GM19467 (cell line): ENCODE data around the gene DISC1.
A peak's percentile ranks its signal among the peaks of the same experiment; 100 is the strongest.

Experiments
- ATAC-seq: cut with Tn5 transposase; IDR thresholded peaks from one replicate; pipeline ENCODE4 v1.9.1; 2021; ENCODE audit warnings: mild to moderate bottlenecking, moderate library complexity; ENCODE audit not compliant: unreplicated experiment

DISC1 gene

GRCh38 chr1:231803353-231803752 lies 176.8 kb downstream of the DISC1 start:
- no peak for ATAC-seq

- ATAC-seq, result peak; percentile 91
Observed at GRCh38 chr1:231806623-231807495, 180.3 kb downstream of the DISC1 start.

- ATAC-seq, result no peak
Observed at GRCh38 chr1:231807541-231807940, 181.0 kb downstream of the DISC1 start.

GRCh38 chr1:231808116-231808515 lies 181.5 kb downstream of the DISC1 start:
- ATAC-seq, result no peak

- ATAC-seq, result no peak
Observed at GRCh38 chr1:231808990-231809389, 182.4 kb downstream of the DISC1 start.

DNA sequence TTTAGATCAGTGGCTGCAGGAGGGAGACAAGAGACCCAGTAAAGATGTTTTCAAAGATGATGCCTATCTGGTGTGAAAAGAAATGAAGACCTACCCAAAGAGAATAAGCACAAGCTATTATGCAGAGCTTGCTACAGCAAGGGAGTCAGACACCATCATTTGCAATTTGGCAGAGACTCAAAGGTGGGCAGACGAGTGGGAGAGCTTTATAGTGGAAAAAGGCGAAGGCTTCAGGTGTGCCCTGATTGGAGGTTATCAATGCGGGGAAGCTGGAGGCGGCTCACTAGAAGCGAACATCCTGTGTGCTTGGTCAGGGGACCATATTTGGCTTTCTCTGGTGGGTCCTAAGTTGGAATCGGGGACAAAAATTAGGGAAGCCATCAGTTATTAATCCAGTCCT lies 183.8 kb downstream of the DISC1 start:
- ATAC-seq, result no peak

GRCh38 chr1:231814021-231814420 lies 187.4 kb downstream of the DISC1 start:
- no peak for ATAC-seq

DNA sequence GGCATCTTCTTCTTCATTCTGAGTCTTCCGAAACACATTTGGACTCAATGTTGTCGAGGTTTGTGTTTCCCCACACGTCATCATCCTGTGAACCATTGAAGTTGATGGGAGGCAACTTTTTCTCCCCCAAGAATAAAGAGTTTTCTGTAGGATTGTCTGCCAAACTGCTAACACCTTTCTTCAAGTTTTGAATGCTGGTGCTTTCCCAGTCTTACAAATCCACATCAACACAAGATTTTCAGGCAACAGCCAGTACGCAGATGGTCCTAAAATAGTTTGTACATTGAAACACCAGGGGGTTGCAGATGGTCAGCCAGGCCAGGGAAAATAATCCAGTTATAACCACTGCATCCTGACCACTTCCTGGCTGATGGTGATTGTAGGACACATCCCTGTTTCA lies 187.9 kb downstream of the DISC1 start:
- ATAC-seq, result no peak

GRCh38 chr1:231817801-231818200 lies 191.2 kb downstream of the DISC1 start:
- no peak for ATAC-seq

DNA sequence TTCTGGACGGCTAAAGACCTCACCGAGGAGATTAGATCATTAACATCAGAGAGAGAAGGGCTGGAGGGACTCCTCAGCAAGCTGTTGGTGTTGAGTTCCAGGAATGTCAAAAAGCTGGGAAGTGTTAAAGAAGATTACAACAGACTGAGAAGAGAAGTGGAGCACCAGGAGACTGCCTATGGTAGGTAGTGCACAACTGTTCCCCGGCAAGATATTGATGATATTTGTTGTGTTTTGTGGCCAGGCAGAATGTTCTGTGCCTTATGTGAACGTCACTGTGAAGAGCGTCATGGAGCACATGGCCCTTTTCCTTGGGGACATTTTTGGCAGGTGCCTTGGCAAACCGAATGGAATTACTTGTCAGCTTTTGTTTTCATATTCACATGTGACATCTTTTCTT lies 191.7 kb downstream of the DISC1 start:
- ATAC-seq, result no peak

DNA sequence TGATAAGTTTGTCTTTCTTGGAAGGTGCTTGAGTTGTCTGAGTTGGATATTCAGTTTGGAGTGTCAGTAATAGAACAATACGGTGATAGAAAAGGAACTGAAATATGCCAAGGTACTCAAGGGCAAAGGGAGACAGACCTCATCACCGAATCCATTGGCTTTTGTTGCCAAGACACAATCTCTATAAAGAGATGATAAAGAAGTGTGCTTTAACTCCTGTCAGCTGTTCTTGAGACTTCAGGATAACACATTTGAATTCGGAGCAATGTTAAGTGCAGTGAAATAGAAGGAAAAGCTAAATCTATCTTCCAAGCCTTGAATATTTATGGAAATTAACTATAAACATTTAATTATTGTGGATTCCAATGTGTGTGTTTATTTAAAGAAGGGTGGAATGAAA lies 194.7 kb downstream of the DISC1 start:
- ATAC-seq, result no peak

DNA sequence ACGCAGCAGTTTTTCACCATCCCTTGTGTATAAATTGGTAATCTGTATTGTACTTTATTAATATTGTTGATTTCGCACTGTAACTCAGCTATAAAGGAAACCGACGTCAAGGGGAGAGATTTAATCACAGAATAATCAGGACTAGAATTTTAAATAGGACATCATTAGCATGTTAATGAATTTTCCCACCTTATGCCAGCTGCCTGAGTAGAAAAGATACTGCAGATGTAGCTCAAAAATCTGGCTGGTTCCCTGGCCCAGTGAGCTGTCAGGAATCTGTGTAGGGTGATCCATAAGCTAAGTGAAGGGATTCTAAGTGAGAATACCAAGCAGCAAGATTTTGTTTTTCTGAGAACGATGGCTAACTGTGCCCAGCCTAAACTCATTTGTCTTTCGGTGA lies 195.5 kb downstream of the DISC1 start:
- ATAC-seq, result no peak

DNA sequence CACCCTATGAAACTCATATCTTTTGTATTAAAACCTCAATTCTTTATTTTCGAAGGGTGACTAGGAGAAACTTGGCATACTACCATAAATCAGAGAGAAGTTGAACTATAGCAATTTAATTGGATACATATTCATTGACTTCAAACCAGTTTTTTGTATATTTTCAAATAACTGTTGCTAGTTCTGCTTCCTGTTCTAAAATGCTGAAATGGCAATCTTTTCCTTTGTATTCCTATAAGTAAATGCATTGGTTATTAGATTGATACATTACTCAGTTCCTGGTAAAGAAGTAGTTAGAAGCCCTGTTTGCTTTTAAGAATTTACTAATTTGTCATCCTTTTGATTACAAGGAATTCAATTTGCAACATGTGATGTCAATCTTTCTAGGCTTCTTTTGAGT lies 200.0 kb downstream of the DISC1 start:
- ATAC-seq, result no peak

DNA sequence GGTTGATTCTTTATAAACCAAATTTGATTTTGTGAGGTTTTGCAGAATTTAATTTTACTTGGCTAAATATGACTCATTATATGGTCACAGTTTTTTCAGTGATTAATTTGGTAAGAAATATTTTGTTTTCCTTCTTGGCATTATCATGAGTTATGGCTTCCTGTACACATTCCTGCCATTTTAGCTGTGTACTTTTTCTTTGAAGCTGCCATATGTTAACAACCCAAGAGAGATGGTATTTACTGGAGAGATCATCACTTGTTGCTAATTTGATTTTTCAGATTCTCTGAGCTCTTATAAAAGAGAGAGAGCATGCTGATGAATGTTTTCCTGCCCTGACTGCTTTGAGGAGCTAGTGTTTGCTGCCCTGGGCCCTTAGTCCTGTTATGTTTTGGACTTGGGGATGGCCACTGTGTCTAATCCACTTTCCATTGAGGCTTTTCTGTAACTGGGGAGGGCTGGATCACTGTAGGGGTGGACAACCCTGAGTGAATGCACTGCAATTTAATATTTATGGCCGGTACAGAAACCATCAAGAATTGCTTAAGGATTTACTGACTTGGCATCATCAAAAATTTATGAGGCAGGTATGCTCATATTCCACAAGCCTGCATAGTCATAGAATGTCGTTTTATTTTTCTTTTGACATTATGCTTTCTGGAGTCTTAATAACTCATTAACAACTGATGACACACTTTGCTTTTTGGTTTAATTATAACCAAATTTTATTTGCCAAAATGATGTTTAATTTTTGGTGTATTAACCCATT lies 200.9 kb downstream of the DISC1 start:
- no peak for ATAC-seq

DNA sequence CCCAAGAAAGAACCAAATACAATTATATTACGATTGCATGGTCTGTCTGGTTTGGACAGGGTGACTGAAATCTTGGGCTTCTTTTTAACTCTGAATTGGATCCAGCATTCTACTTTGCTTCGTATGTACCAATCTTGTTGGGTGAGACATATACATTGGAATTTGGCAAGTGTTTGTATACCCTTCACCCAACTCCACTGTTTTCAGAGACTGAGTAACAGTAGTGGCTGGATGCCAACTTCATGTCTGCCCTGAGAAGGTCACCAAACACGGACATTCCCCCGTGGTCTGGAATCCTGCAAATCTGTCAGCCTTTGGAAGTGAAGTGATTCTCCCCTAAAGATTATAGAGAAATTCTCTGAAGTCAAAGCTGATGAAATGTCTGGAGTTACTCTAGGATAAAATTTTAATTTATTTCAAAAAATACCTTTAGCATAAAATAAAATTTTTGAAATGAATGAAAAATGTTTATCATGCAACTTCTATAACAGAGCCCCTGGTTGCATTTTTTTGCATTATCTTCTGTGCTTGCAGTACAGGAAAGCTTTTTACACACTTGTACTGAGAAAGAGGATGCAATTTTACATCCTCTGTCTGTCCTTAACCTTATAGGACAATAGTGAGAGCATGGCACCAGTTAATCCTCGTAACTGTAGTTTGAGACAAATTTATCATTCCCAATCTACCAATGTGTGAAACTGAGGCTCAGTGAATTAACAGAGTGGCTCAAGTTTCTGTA lies 201.8 kb downstream of the DISC1 start:
- no peak for ATAC-seq

DNA sequence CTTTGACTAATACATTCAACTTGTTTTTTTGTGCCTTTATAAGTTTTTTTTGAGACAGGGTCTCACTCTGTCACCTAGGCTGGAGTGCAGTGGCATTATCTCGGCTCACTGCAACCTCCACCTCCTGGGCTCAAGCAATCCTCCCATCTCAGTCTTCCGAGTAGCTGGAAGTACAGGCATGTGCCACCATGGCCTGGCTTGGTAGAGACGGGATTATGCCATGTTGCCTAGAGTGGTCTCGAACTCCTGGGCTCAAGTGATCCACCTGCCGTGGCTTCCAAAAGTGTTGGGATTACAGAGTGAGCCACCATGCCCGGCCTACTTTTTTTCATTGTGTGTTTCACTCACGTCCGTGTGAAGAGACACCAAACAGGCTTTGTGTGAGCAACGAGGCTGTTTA lies 202.7 kb downstream of the DISC1 start:
- no peak for ATAC-seq

DNA sequence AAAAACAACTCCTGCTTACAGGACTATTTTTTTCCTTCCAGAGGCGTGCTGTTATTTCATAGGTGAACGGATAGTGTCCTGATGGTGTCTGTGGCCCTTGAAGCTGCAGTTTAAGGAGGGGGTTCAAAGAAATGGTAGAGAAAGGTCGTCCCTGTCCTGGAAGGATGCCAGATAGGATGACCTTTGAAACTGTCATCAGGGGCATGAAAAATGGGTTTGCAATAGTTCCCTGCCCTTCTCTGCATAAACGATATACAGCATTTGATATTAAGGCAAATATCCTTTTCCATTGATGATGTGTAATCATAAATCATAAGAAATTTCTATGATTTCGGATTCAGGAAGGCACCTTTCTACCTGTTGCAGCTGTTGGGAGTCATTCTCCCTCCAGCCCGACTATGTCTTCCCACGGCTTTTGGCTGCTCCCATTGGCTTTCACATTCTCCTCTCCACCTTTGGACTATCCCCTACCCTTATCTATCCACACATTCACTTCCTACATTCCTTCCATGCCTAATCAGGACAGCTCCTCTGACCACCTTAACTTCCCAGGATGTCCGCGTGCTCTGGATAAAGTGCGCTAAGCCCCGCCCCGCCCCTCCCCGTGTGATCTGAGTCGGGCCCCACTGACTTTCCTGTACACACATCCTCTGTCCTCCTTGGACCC lies 209.8 kb downstream of the DISC1 start:
- no peak for ATAC-seq

GRCh38 chr1:231838521-231838920 lies 211.9 kb downstream of the DISC1 start:
- ATAC-seq, result no peak

GRCh38 chr1:231839999-231840398 lies 213.4 kb downstream of the DISC1 start:
- ATAC-seq, result no peak

- no peak for ATAC-seq
Observed at GRCh38 chr1:231841616-231842344, 215.2 kb downstream of the DISC1 start.
